Panc1 (cell line): ENCODE data around the gene OOSP4A. TPM values are rescaled to one million over a fixed set of nuclear protein-coding genes. Genes with fewer than 3 reads are reported as not detected.

ENCODE experiments used
- ATAC-seq: fragments of 200-7000 bp; cut with Tn5 transposase; 2 replicates; pipeline ENCODE4 v1.9.1; 2020; ENCODE audit warnings: mild to moderate bottlenecking, moderate library complexity
- BruUV-seq: library from RNA; stranded (reverse); fragments of 400-500 nt; replicated peaks from 2 replicates; lab custom pipeline; 2021; lab: Mats Ljungman, UMichigan
- CTCF ChIA-PET: fragments of 300-600 bp; sonication (Branson Sonifier 250); formaldehyde crosslinking; loops from one replicate; lab custom pipeline; 2022; ENCODE audit warnings: antibody characterized with exemption; lab: Charles Lee
- POLR2A ChIA-PET: fragments of 300-600 bp; sonication (Branson Sonifier 250); formaldehyde crosslinking; loops from one replicate; lab custom pipeline; 2022; ENCODE audit warnings: antibody characterized with exemption; lab: Charles Lee
- DNase-seq: peaks from one replicate; pipeline ENCODE4 v3.0.0-alpha.2; 2010; ENCODE audit warnings: low read depth, low spot score
- H3K27ac ChIP-seq: 2 replicates; pipeline ENCODE4 v1.5.1; 2011; ENCODE audit warnings: mild to moderate bottlenecking, low read length, inconsistent platforms
- H3K27me3 ChIP-seq: fragments of 200-500 bp; sonication (Bioruptor generic); 2 replicates; pipeline ENCODE4 v1.6.0; 2014; ENCODE audit warnings: low read length, inconsistent platforms; ENCODE audit not compliant: control insufficient read depth, insufficient read depth
- H3K36me3 ChIP-seq: fragments of 200-500 bp; sonication (Bioruptor generic); 2 replicates; pipeline ENCODE4 v1.5.1; 2014; ENCODE audit warnings: inconsistent platforms, mild to moderate bottlenecking, low read length, moderate library complexity; ENCODE audit not compliant: control insufficient read depth, insufficient read depth
- H3K4me1 ChIP-seq: 2 replicates; pipeline ENCODE4 v1.5.1; 2011; ENCODE audit warnings: inconsistent platforms, mild to moderate bottlenecking, low read length, moderate library complexity; ENCODE audit not compliant: control insufficient read depth, insufficient read depth
- H3K4me3 ChIP-seq, 2 experiments: 2 replicates each; pipeline ENCODE4 v1.5.1; 2011 to 2012; ENCODE audit warnings: low read depth in 2 of 2, low read length in 2 of 2, mild to moderate bottlenecking in 2 of 2, inconsistent platforms in 1 of 2, moderate library complexity in 1 of 2
- H3K9me3 ChIP-seq: fragments of 200-500 bp; sonication (Bioruptor generic); 2 replicates; pipeline ENCODE4 v1.5.1; 2014; ENCODE audit warnings: low read depth, mild to moderate bottlenecking, inconsistent platforms, low read length, moderate library complexity; ENCODE audit not compliant: control insufficient read depth, insufficient read depth
- POLR2AphosphoS5 ChIP-seq: IDR thresholded peaks from 2 replicates; pipeline ENCODE4 v1.6.1; 2012; ENCODE audit warnings: mild to moderate bottlenecking, low read depth, low read length, moderate library complexity
- SIN3A ChIP-seq: IDR thresholded peaks from 2 replicates; pipeline ENCODE4 v1.6.1; 2012; ENCODE audit warnings: low read depth, mild to moderate bottlenecking, low read length, moderate library complexity, borderline replicate concordance; ENCODE audit not compliant: insufficient read depth
- TCF7L2 ChIP-seq: IDR thresholded peaks from 2 replicates; pipeline ENCODE4 v1.6.1; 2011; ENCODE audit warnings: mild to moderate bottlenecking, low read depth, low read length, inconsistent platforms
- in situ Hi-C: cut with HindIII; loops from 2 replicates; pipeline ENCODE4 v1.10.0; 2016; ENCODE audit warnings: low sequenced_read_pairs, low pct_unique_long_range_greater_than_20kb
- intact Hi-C: fragments of 100-400 bp; cut with micrococcal nuclease; formaldehyde crosslinking; loops from one replicate; pipeline ENCODE4 v1.10.0; 2022; ENCODE audit not compliant: unreplicated experiment
- total RNA-seq: library from RNA; stranded (reverse); gene quantifications from one replicate; pipeline ENCODE4 v1.2.1, GENCODE V29; 2021; ENCODE audit not compliant: unreplicated experiment
- TF ChIP-seq, protein P1 (sequence below): fragments of 450-650 bp; IDR thresholded peaks from 2 replicates; pipeline ENCODE4 v1.5.1; 2017; ENCODE audit warnings: mild to moderate bottlenecking
- TF ChIP-seq, protein P2 (sequence below), 2 experiments: IDR thresholded peaks; 2 replicates each; pipeline ENCODE4 v1.6.1; 2011 to 2012; ENCODE audit warnings: low read depth in 2 of 2, control low read depth in 1 of 2, low read length in 1 of 2, mild to moderate bottlenecking in 1 of 2, moderate library complexity in 1 of 2; ENCODE audit not compliant: insufficient read depth in 1 of 2

The OOSP4A gene
- total RNA-seq, 1 experiment from 2014 or later, result not detected

DNA sequence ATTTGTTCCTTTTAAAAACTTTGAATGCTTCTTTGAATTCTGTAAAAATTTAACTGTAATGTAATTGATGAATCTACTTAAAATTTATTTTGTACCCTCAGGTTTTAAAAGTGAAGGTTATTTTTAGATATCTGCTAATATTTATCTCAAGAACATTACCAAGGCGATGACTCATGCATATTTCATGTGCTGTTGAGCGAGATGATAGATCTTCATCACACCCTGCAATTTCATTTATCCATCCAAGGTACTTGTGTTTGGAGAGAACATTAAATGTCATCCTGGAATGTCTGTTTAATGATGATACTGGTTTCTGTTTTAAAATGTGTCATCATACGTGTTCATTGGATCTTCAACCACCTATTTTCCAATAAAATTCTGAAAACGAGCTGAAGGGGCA lies 6.7 kb upstream of the OOSP4A start:
- Histone ChIP-seq H3K27me3 (no peaks in the 10 kb centered on the region), H3K9me3 (no peaks in the 10 kb centered on the region), H3K4me1 (no peaks in the 10 kb centered on the region), H3K27ac (no peak overlapping the region), H3K4me3 (no peak overlapping the region), H3K36me3 (no peaks in the 10 kb centered on the region)
- no TSS peak for BruUV-seq
- DNase-seq (no peak), ATAC-seq (no peak)
- ChIA-PET POLR2A (no interaction called here), CTCF (no interaction called here)
- TF ChIP-seq POLR2AphosphoS5 (no peak), SIN3A (no peak), TCF7L2 (no peak)
- TF ChIP-seq, protein P1, sequence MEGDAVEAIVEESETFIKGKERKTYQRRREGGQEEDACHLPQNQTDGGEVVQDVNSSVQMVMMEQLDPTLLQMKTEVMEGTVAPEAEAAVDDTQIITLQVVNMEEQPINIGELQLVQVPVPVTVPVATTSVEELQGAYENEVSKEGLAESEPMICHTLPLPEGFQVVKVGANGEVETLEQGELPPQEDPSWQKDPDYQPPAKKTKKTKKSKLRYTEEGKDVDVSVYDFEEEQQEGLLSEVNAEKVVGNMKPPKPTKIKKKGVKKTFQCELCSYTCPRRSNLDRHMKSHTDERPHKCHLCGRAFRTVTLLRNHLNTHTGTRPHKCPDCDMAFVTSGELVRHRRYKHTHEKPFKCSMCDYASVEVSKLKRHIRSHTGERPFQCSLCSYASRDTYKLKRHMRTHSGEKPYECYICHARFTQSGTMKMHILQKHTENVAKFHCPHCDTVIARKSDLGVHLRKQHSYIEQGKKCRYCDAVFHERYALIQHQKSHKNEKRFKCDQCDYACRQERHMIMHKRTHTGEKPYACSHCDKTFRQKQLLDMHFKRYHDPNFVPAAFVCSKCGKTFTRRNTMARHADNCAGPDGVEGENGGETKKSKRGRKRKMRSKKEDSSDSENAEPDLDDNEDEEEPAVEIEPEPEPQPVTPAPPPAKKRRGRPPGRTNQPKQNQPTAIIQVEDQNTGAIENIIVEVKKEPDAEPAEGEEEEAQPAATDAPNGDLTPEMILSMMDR, result no peak
- TF ChIP-seq, protein P2, sequence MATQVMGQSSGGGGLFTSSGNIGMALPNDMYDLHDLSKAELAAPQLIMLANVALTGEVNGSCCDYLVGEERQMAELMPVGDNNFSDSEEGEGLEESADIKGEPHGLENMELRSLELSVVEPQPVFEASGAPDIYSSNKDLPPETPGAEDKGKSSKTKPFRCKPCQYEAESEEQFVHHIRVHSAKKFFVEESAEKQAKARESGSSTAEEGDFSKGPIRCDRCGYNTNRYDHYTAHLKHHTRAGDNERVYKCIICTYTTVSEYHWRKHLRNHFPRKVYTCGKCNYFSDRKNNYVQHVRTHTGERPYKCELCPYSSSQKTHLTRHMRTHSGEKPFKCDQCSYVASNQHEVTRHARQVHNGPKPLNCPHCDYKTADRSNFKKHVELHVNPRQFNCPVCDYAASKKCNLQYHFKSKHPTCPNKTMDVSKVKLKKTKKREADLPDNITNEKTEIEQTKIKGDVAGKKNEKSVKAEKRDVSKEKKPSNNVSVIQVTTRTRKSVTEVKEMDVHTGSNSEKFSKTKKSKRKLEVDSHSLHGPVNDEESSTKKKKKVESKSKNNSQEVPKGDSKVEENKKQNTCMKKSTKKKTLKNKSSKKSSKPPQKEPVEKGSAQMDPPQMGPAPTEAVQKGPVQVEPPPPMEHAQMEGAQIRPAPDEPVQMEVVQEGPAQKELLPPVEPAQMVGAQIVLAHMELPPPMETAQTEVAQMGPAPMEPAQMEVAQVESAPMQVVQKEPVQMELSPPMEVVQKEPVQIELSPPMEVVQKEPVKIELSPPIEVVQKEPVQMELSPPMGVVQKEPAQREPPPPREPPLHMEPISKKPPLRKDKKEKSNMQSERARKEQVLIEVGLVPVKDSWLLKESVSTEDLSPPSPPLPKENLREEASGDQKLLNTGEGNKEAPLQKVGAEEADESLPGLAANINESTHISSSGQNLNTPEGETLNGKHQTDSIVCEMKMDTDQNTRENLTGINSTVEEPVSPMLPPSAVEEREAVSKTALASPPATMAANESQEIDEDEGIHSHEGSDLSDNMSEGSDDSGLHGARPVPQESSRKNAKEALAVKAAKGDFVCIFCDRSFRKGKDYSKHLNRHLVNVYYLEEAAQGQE (IDR thresholded peaks at IDR 0.05; ENCODE audit: insufficient read depth in 1 of 2, low read depth in 2 of 2, low read length in 1 of 2), result no peak
- in situ Hi-C loops, result no loop called here
- intact Hi-C loops, result no loop called here

DNA sequence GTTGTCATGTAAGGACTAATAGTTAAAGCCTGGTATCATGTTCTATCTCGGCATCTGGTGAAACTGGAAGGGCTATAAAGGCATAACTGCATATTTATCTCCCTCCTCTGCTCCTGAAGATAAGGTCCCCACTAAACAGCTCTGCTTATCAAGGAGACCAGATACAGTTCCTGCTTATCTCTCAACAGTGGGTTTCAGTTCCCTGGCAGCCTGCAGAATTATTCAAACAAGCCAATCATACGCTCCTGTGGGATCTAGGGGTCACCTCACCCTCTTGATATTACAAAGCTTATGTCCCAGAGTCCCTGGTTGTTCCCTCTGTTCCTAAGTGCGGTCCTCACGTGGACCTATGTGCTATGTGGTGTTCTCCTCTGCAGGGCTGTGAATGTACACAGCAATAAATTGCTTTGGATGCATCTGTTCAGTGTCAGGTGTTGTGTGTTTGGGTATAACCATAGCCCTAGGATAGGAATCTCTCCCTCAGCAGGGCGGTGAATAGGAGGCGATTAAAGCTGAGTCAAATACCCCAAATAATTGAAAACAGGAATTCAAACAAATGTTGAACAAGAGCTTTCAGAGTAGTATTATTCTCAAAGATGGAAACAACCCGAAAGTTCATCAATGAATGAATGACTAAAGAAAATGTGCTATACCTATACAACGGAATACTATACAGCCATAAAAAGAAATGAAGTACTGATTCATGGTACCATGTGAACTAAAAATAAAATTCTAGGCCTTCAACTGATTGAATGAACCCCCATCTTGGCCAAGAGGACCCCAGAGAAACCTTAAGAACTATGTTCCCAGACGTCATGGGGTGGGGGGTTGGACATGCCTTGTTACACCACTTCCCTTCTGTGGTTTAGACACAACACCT lies 3.1 kb upstream of the OOSP4A start:
- CTCF ChIA-PET, result no interaction called here
- POLR2A ChIA-PET, result no interaction called here
- no peak for TF ChIP-seq POLR2AphosphoS5
- TF ChIP-seq, protein P1, result no peak
- TF ChIP-seq TCF7L2, result no peak
- no peak for TF ChIP-seq SIN3A
- TF ChIP-seq, protein P2 (IDR thresholded peaks at IDR 0.05; ENCODE audit: insufficient read depth in 1 of 2, low read depth in 2 of 2, low read length in 1 of 2), result no peak
- no TSS peak for BruUV-seq
- Histone ChIP-seq H3K36me3 (no peaks in the 10 kb centered on the region), H3K9me3 (no peaks in the 10 kb centered on the region), H3K4me3 (no peak overlapping the region), H3K27me3 (no peaks in the 10 kb centered on the region), H3K4me1 (no peaks in the 10 kb centered on the region), H3K27ac (no peak overlapping the region)
- in situ Hi-C loops, result no loop called here
- no peak for ATAC-seq
- intact Hi-C loops, result no loop called here
- no peak for DNase-seq
